GM19397 (cell line): ENCODE measurements around the gene WDSUB1.

Experiments
- ATAC-seq: cut with Tn5 transposase; IDR thresholded peaks from one replicate; pipeline ENCODE4 v1.9.1; 2021; ENCODE audit warnings: mild to moderate bottlenecking, moderate library complexity; ENCODE audit not compliant: unreplicated experiment

Gene WDSUB1

GRCh38 chr2:159199761-159200465 lies 86.6 kb downstream of the WDSUB1 start:
- ATAC-seq, result no peak

- ATAC-seq, result no peak
Measured at GRCh38 chr2:159199236-159199635, 87.3 kb downstream of the WDSUB1 start.

- no peak for ATAC-seq
Measured at GRCh38 chr2:159196393-159196925, 90.0 kb downstream of the WDSUB1 start.

GRCh38 chr2:159195697-159196096 lies 90.8 kb downstream of the WDSUB1 start:
- no peak for ATAC-seq

- ATAC-seq, result no peak
Measured at GRCh38 chr2:159194241-159194640, 92.3 kb downstream of the WDSUB1 start.

- no peak for ATAC-seq
Measured at GRCh38 chr2:159193791-159194190, 92.7 kb downstream of the WDSUB1 start.

- ATAC-seq, result no peak
Measured at GRCh38 chr2:159192371-159192918, 94.1 kb downstream of the WDSUB1 start.

- no peak for ATAC-seq
Measured at GRCh38 chr2:159188449-159188848, 98.1 kb downstream of the WDSUB1 start.

GRCh38 chr2:159187106-159187505 lies 99.4 kb downstream of the WDSUB1 start:
- no peak for ATAC-seq

- ATAC-seq, result no peak
Measured at GRCh38 chr2:159186462-159186861, 100.0 kb downstream of the WDSUB1 start.
